ENCODE measurements around the gene DHRS3.

DNA sequence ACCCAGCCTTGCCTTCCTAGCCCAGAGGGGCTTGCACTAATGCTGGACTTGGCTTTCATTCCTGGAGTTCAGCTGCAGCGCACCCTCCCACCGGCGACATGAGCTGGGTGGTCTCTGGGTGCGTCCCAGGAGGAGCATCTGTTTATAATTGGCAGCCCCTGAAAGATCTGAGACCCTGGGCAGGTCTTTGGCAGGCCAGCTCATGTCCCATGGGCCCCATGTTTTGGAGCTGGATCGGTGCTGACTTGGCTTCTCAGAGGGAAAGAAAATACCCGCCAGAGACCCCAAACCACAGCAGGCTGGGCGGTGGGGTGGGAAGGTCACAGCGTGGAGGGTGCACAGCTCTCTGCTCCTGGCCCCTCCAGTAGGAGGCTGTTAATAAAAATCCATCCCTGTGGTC, 29.3 kb downstream of the DHRS3 start:
- TF ChIP-seq, protein P1, sequence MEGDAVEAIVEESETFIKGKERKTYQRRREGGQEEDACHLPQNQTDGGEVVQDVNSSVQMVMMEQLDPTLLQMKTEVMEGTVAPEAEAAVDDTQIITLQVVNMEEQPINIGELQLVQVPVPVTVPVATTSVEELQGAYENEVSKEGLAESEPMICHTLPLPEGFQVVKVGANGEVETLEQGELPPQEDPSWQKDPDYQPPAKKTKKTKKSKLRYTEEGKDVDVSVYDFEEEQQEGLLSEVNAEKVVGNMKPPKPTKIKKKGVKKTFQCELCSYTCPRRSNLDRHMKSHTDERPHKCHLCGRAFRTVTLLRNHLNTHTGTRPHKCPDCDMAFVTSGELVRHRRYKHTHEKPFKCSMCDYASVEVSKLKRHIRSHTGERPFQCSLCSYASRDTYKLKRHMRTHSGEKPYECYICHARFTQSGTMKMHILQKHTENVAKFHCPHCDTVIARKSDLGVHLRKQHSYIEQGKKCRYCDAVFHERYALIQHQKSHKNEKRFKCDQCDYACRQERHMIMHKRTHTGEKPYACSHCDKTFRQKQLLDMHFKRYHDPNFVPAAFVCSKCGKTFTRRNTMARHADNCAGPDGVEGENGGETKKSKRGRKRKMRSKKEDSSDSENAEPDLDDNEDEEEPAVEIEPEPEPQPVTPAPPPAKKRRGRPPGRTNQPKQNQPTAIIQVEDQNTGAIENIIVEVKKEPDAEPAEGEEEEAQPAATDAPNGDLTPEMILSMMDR (IDR thresholded peaks at IDR 0.05) = no peak
- TF ChIP-seq POLR2A (IDR thresholded peaks at IDR 0.05) = no peak
- TF ChIP-seq POLR2AphosphoS5 (IDR thresholded peaks at IDR 0.05) = no peak
